K562 (cell line): ENCODE results near the gene CCM2. TPM values are rescaled to one million over a fixed set of nuclear protein-coding genes. Genes with fewer than 3 reads are reported as not detected.

Source experiments
- EP300 ChIP-seq: IDR thresholded peaks from 2 replicates; pipeline ENCODE4 v1.6.1; 2012; ENCODE audit warnings: low read length, improper control_type of control experiment
- FOXK1 ChIP-seq: sonication (generic); formaldehyde crosslinking; IDR thresholded peaks from 2 replicates; pipeline ENCODE4 v1.8.0; 2022; ENCODE audit warnings: missing genetic modification reagents, mild to moderate bottlenecking, borderline replicate concordance
- GABPB2 ChIP-seq: fragments of 250-450 bp; sonication (Bioruptor Pico); conservative IDR thresholded peaks from 2 replicates; pipeline ENCODE4 v1.5.1; 2021; ENCODE audit warnings: mild to moderate bottlenecking
- HOXB6 ChIP-seq: fragments of 250-450 bp; sonication (Bioruptor Pico); IDR thresholded peaks from 2 replicates; pipeline ENCODE4 v1.5.1; 2022; ENCODE audit warnings: mild to moderate bottlenecking, borderline replicate concordance
- LEF1 ChIP-seq: fragments of 450-650 bp; IDR thresholded peaks from 2 replicates; pipeline ENCODE4 v1.6.1; 2016; ENCODE audit warnings: mild to moderate bottlenecking
- MEF2A ChIP-seq: IDR thresholded peaks from 2 replicates; pipeline ENCODE4 v1.6.1; 2011; ENCODE audit warnings: low read depth, mild to moderate bottlenecking, low read length, moderate library complexity; ENCODE audit not compliant: control insufficient read depth
- MEF2D ChIP-seq: conservative IDR thresholded peaks from 2 replicates; pipeline ENCODE4 v1.6.1; 2016; ENCODE audit warnings: low read depth, missing genetic modification characterization, missing compliant biosample characterization
- MTA2 ChIP-seq: fragments of 450-650 bp; IDR thresholded peaks from 2 replicates; pipeline ENCODE4 v1.6.1; 2016; ENCODE audit warnings: low read depth
- MTA3 ChIP-seq: fragments of 450-650 bp; formaldehyde crosslinking; IDR thresholded peaks from 2 replicates; pipeline ENCODE4 v1.6.1; 2017; ENCODE audit warnings: mild to moderate bottlenecking, borderline replicate concordance
- PCBP2 ChIP-seq: fragments of 200-400 bp; formaldehyde crosslinking; IDR thresholded peaks from 2 replicates; pipeline ENCODE4 v1.6.1; 2018; ENCODE audit warnings: low read length, low read depth, mild to moderate bottlenecking, moderate library complexity; ENCODE audit not compliant: poor library complexity, severe bottlenecking
- POLR3G ChIP-seq: IDR thresholded peaks from 2 replicates; pipeline ENCODE4 v1.6.1; 2011; ENCODE audit not compliant: insufficient read length, insufficient replicate concordance; ENCODE audit errors: extremely low read depth
- SMAD2 ChIP-seq: fragments of 150-350 bp; IDR thresholded peaks from 2 replicates; pipeline ENCODE4 v1.6.1; 2014; ENCODE audit warnings: low read depth, mild to moderate bottlenecking, low read length
- ZKSCAN3 ChIP-seq: fragments of 250-450 bp; sonication (Bioruptor Pico); IDR thresholded peaks from 2 replicates; pipeline ENCODE4 v1.4.0; 2020
- ZKSCAN8 ChIP-seq: fragments of 200-800 bp; sonication (Bioruptor generic); IDR thresholded peaks from 2 replicates; pipeline ENCODE4 v1.6.1; 2016; ENCODE audit warnings: missing genetic modification characterization, missing compliant biosample characterization
- ZNF311 ChIP-seq: fragments of 250-450 bp; sonication (Bioruptor Pico); IDR thresholded peaks from 2 replicates; pipeline ENCODE4 v1.4.0; 2020; ENCODE audit warnings: mild to moderate bottlenecking, moderate library complexity
- polyA plus RNA-seq, 8 experiments: library from polyadenylated mRNA; depleted of rRNA in 4 of 8; stranded (reverse) in 5 of 8; unstranded in 3 of 8; fragments of >200 nt; fragmentation: Nextera tagmentation in 2 of 8; fragmentation: Illumina TruSeq in 1 of 8; extraction: Ambion mirVana in 2 of 8; extraction: Trizol in 1 of 8; gene quantifications; 2 replicates each; pipeline versions ENCODE4 v1.2.1 to v1.2.3, GENCODE V29; 2011 to 2014; ENCODE audit warnings: inconsistent platforms in 1 of 8, missing spikeins in 1 of 8
- total RNA-seq, 7 experiments: library from RNA; depleted of rRNA in 6 of 7; stranded (reverse); fragments of >200 nt in 6 of 7; fragmentation: Illumina TruSeq in 2 of 7; extraction: Trizol in 2 of 7; gene quantifications; 2 replicates each; pipeline versions ENCODE4 v1.2.1 to v1.2.3, GENCODE V29; 2011 to 2021; ENCODE audit warnings: low replicate concordance in 1 of 7
- TF ChIP-seq, protein P1 (sequence below): IDR thresholded peaks from 3 replicates; pipeline ENCODE4 v1.6.1; 2011; ENCODE audit warnings: borderline replicate concordance, mild to moderate bottlenecking, moderate library complexity; ENCODE audit not compliant: insufficient read length; ENCODE audit errors: extremely low read depth
- TF ChIP-seq, protein P2 (sequence below): sonication (generic); formaldehyde crosslinking; IDR thresholded peaks from 2 replicates; pipeline ENCODE4 v1.8.0; 2022; ENCODE audit warnings: mild to moderate bottlenecking, missing genetic modification reagents, borderline replicate concordance
- TF ChIP-seq, protein P3 (sequence below): sonication (generic); formaldehyde crosslinking; IDR thresholded peaks from 2 replicates; pipeline ENCODE4 v1.9.0; 2022; ENCODE audit warnings: mild to moderate bottlenecking, missing genetic modification reagents
- TF ChIP-seq, protein P4 (sequence below): fragments of 200-800 bp; sonication (Bioruptor generic); IDR thresholded peaks from 2 replicates; pipeline ENCODE4 v1.6.1; 2017; ENCODE audit warnings: missing genetic modification characterization, missing compliant biosample characterization
- TF ChIP-seq, protein P5 (sequence below): sonication (generic); formaldehyde crosslinking; IDR thresholded peaks from 2 replicates; pipeline ENCODE4 v1.8.0; 2022; ENCODE audit warnings: missing genetic modification reagents, mild to moderate bottlenecking, moderate library complexity, borderline replicate concordance
- TF ChIP-seq, protein P6 (sequence below): fragments of 250-450 bp; sonication (Bioruptor Pico); IDR thresholded peaks from 2 replicates; pipeline ENCODE4 v1.8.0; 2022; ENCODE audit warnings: moderate library complexity, mild to moderate bottlenecking, inconsistent platforms

Gene CCM2
- total and polyA plus RNA-seq, 9 of the 15 experiments (the other 6 are each of a cell fraction or from before 2014, with no cell fraction given), result 0.41 to 38.6 (median 25.9) TPM

DNA sequence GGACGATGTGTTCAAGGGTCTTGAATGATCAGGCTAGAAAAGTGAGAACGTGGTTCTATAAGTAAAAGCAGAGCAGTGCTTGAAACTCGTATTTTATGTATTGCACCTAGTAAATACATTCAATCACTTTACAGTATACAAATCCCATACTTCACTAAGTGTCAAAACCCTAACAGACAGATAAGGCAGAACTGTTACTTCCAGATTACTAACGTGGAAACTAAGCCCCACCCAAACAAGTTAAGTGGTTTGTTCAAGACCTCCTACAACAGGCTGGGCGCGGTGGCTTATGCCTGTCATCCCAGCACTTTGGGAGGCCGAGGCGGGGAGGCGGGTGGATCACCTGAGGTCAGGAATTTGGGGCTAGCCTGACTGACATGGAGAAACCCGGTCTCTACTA lies 12.0 kb upstream of the CCM2 start (continued):
- peak; percentile 79 for TF ChIP-seq EP300
- no peak for TF ChIP-seq MEF2A
- TF ChIP-seq, protein P1, sequence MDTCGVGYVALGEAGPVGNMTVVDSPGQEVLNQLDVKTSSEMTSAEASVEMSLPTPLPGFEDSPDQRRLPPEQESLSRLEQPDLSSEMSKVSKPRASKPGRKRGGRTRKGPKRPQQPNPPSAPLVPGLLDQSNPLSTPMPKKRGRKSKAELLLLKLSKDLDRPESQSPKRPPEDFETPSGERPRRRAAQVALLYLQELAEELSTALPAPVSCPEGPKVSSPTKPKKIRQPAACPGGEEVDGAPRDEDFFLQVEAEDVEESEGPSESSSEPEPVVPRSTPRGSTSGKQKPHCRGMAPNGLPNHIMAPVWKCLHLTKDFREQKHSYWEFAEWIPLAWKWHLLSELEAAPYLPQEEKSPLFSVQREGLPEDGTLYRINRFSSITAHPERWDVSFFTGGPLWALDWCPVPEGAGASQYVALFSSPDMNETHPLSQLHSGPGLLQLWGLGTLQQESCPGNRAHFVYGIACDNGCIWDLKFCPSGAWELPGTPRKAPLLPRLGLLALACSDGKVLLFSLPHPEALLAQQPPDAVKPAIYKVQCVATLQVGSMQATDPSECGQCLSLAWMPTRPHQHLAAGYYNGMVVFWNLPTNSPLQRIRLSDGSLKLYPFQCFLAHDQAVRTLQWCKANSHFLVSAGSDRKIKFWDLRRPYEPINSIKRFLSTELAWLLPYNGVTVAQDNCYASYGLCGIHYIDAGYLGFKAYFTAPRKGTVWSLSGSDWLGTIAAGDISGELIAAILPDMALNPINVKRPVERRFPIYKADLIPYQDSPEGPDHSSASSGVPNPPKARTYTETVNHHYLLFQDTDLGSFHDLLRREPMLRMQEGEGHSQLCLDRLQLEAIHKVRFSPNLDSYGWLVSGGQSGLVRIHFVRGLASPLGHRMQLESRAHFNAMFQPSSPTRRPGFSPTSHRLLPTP, result no peak
- TF ChIP-seq, protein P2, sequence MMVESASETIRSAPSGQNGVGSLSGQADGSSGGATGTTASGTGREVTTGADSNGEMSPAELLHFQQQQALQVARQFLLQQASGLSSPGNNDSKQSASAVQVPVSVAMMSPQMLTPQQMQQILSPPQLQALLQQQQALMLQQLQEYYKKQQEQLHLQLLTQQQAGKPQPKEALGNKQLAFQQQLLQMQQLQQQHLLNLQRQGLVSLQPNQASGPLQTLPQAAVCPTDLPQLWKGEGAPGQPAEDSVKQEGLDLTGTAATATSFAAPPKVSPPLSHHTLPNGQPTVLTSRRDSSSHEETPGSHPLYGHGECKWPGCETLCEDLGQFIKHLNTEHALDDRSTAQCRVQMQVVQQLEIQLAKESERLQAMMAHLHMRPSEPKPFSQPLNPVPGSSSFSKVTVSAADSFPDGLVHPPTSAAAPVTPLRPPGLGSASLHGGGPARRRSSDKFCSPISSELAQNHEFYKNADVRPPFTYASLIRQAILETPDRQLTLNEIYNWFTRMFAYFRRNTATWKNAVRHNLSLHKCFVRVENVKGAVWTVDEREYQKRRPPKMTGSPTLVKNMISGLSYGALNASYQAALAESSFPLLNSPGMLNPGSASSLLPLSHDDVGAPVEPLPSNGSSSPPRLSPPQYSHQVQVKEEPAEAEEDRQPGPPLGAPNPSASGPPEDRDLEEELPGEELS (CRISPR knock-in tag), result no peak
- peak; percentile 64; the same call in 1 of the 2 replicates for TF ChIP-seq MTA2
- TF ChIP-seq POLR3G, result no peak
- no peak for TF ChIP-seq ZNF311 (CRISPR knock-in tag)
- TF ChIP-seq, protein P3, sequence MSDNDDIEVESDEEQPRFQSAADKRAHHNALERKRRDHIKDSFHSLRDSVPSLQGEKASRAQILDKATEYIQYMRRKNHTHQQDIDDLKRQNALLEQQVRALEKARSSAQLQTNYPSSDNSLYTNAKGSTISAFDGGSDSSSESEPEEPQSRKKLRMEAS, result no peak
- no peak for TF ChIP-seq FOXK1 (CRISPR knock-in tag)
- no peak for TF ChIP-seq GABPB2 (CRISPR knock-in tag)
- TF ChIP-seq MTA3, result peak; percentile 55; the same call in 1 of the 2 replicates
- TF ChIP-seq HOXB6, result no peak
- TF ChIP-seq SMAD2, result no peak
- TF ChIP-seq ZKSCAN8, result no peak
- TF ChIP-seq, protein P4, sequence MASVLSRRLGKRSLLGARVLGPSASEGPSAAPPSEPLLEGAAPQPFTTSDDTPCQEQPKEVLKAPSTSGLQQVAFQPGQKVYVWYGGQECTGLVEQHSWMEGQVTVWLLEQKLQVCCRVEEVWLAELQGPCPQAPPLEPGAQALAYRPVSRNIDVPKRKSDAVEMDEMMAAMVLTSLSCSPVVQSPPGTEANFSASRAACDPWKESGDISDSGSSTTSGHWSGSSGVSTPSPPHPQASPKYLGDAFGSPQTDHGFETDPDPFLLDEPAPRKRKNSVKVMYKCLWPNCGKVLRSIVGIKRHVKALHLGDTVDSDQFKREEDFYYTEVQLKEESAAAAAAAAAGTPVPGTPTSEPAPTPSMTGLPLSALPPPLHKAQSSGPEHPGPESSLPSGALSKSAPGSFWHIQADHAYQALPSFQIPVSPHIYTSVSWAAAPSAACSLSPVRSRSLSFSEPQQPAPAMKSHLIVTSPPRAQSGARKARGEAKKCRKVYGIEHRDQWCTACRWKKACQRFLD (CRISPR knock-in tag), result peak; percentile 17; the same call in 1 of the 2 replicates
- TF ChIP-seq, protein P5, sequence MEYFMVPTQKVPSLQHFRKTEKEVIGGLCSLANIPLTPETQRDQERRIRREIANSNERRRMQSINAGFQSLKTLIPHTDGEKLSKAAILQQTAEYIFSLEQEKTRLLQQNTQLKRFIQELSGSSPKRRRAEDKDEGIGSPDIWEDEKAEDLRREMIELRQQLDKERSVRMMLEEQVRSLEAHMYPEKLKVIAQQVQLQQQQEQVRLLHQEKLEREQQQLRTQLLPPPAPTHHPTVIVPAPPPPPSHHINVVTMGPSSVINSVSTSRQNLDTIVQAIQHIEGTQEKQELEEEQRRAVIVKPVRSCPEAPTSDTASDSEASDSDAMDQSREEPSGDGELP (CRISPR knock-in tag), result peak; percentile 37; the same call in 1 of the 2 replicates
- TF ChIP-seq ZKSCAN3 (CRISPR knock-in tag), result no peak
- 0 out of 2 replicates have a peak, but pooled peaks have one; percentile 38 for TF ChIP-seq MEF2D
- TF ChIP-seq, protein P6, sequence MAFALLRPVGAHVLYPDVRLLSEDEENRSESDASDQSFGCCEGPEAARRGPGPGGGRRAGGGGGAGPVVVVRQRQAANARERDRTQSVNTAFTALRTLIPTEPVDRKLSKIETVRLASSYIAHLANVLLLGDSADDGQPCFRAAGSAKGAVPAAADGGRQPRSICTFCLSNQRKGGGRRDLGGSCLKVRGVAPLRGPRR, result no peak
- TF ChIP-seq LEF1, result no peak; the same call in 1 of the 2 replicates
- TF ChIP-seq PCBP2, result no peak
